ENCODE measurements around the gene SPACA5. TPM values are rescaled to one million over a fixed set of nuclear protein-coding genes. Genes with fewer than 3 reads are reported as not detected.

The SPACA5 gene
- total and polyA plus RNA-seq, 4 experiments from 2014 or later: not detected

Other genes with a start within 250 kb of the SPACA5 start
- gene ZNF81, start 170.1 kb upstream of the SPACA5 start, total RNA-seq: 10 to 100 TPM in 1 of 2 experiments, 1 to 10 TPM in 1; 9.9 to 11.5 TPM
- gene ZNF81, start 170.1 kb upstream of the SPACA5 start, polyA plus RNA-seq: 1 to 10 TPM; 1.3 to 1.5 TPM
- gene ZNF182, start 3.0 kb upstream of the SPACA5 start, total RNA-seq: 10 to 100 TPM; 13.2 to 13.3 TPM
- 1 to 10 TPM; 2.9 to 7.6 TPM for gene ZNF182, start 3.0 kb upstream of the SPACA5 start, polyA plus RNA-seq
- 1 to 10 TPM; 4.9 to 6.1 TPM for gene ZNF630, start 64.7 kb downstream of the SPACA5 start, total RNA-seq
- 1 to 10 TPM; 1.0 to 1.3 TPM for gene ZNF630, start 64.7 kb downstream of the SPACA5 start, polyA plus RNA-seq
- gene SPACA5B, start 123.6 kb downstream of the SPACA5 start, total RNA-seq: not detected
- not detected for gene SPACA5B, start 123.6 kb downstream of the SPACA5 start, polyA plus RNA-seq
- gene SSX5, start 189.8 kb downstream of the SPACA5 start, total RNA-seq: not detected
- gene SSX5, start 189.8 kb downstream of the SPACA5 start, polyA plus RNA-seq: not detected
- not detected for gene SSX1, start 248.4 kb downstream of the SPACA5 start, total RNA-seq
- gene SSX1, start 248.4 kb downstream of the SPACA5 start, polyA plus RNA-seq: not detected

All from CD4-positive, alpha-beta memory T cell (primary cell).